Posterior vena cava (tissue), 2 donors: ENCODE measurements around the gene RS1. TPM values are rescaled to one million over a fixed set of nuclear protein-coding genes. Genes with fewer than 3 reads are reported as not detected.

Experiments used
- DNase-seq: peaks from one replicate; pipeline ENCODE4 v3.0.0-alpha.2; 2020; ENCODE audit warnings: low spot score
- intact Hi-C, 2 donors: fragments of 100-400 bp; cut with DNase I; formaldehyde crosslinking; loops; one replicate each; pipeline versions ENCODE4 v1.14.1 to v1.14.2; 2022 to 2023
- total RNA-seq, 2 donors: library from RNA; stranded (reverse); fragmentation: NEBNext Ultra II Directional; extraction: Animal tissue kit (Norgen Biotek cat#: 25700); gene quantifications; one replicate each; pipeline ENCODE4 v1.2.1, GENCODE V29; 2021
- donor health status: DM: yes; HTN: yes; CAD: no.
- donor health status: DM: yes; HTN: yes; CAD: no.

The RS1 gene
- total RNA-seq, 2 donors from 2014 or later, result not detected

DNA sequence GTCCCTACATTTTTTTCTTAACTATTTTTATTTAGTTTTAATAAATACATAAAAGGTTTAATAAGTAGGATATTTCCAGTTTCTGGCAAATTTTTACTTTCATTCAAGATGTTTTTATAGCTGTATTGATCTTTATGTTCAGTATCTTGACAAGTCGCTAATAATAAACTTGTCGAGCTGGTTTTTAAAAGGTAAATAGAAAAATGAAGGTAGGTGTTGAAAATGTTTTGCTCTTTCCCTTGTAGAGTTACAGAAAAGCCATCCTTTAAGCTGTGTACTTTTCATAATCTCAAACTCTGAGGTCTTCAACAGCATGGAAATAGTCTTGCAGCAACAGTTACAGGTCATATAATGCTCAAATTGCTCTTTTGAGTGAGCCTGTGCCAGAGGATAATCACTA is 52.6 kb downstream of the RS1 start:
- intact Hi-C loops, result no loop called here
- no peak for DNase-seq

- DNase-seq, result no peak
- intact Hi-C loops, result no loop called here
Observed at GRCh38 chrX:18617407-18617750, 54.5 kb downstream of the RS1 start.

- no peak for DNase-seq
- intact Hi-C loops, result no loop called here
Observed at GRCh38 chrX:18616688-18617406, 55.1 kb downstream of the RS1 start.

- intact Hi-C loops, result no loop called here
- DNase-seq, result no peak
Observed at GRCh38 chrX:18613930-18614639, 57.8 kb downstream of the RS1 start.

- intact Hi-C loops, result no loop called here
- DNase-seq, result no peak
Observed at GRCh38 chrX:18607966-18608365, 63.9 kb downstream of the RS1 start.

DNA sequence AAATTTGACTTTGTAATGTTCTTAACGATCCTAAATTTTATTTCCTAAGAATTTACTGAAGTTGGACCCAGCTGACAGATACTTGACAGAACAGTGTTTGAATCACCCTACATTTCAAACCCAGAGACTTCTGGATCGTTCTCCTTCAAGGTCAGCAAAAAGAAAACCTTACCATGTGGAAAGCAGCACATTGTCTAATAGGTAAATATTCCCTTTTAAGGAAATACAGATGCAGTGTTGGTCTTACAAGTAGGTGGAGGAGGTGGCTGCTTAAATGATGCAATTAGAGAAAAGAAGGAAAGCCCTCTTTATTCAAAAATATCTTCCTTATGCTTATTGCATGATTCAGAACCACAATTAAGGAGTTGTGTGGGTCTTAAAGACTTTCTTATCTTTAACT is 73.5 kb downstream of the RS1 start:
- no peak for DNase-seq
- intact Hi-C loops, result no loop called here

- intact Hi-C loops, result no loop called here
- DNase-seq, result no peak
Observed at GRCh38 chrX:18596096-18596495, 75.8 kb downstream of the RS1 start.

DNA sequence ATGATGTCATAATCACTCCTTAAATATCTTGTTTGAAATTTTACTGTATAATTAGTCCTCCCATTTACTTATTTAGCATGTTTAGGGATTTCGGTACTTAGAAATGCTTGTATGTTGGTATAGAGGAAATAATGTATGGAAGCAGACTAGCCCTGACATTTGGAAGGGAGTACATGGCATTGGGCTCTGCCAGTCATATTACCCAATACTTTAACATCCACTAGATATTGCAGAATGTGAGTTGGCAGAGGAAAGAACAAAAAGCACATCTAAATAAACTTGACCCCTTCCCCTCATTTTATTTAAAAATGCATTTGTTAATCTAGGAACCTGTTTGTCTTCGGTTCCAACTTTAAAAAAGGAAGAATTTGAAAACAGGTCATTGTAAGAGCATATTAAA is 77.8 kb downstream of the RS1 start:
- intact Hi-C loops, result no loop called here
- no peak for DNase-seq

DNA sequence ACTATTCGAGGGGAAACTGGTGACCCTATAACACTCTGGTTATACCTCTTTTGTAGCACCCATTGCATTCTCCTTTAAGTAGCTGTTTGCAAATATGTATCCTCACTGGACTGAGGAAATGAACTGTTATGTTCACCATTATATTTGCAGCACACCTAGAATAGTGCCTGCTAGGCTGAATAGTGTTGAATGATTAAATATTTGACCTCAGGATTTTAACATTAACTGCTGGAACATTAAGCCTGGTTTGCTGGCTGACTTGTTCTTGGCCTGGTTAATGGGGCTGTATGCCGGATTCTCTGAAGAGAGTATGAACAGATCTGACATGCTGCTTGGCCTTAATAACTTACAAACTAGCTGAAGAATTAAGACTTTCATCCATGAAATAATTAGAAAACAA is 80.1 kb downstream of the RS1 start:
- intact Hi-C loops, result no loop called here
- DNase-seq, result no peak

Other genes with a start within 250 kb of the RS1 start
- gene CDKL5, start 246.5 kb downstream of the RS1 start, total RNA-seq, result 10 to 100 TPM in 1 of 2 donors, 1 to 10 TPM in 1; 9.9 to 17.2 TPM
- gene PPEF1, start 35.5 kb upstream of the RS1 start, total RNA-seq, result under 1 TPM in 1 of 2 donors, not detected in 1; 0.24 TPM